ENCODE data around the gene PIK3R2. TPM values are rescaled to one million over a fixed set of nuclear protein-coding genes. Genes with fewer than 3 reads are reported as not detected.

PIK3R2 gene
- total RNA-seq, 2 experiments from 2014 or later = 3.2 to 20.5 TPM

DNA sequence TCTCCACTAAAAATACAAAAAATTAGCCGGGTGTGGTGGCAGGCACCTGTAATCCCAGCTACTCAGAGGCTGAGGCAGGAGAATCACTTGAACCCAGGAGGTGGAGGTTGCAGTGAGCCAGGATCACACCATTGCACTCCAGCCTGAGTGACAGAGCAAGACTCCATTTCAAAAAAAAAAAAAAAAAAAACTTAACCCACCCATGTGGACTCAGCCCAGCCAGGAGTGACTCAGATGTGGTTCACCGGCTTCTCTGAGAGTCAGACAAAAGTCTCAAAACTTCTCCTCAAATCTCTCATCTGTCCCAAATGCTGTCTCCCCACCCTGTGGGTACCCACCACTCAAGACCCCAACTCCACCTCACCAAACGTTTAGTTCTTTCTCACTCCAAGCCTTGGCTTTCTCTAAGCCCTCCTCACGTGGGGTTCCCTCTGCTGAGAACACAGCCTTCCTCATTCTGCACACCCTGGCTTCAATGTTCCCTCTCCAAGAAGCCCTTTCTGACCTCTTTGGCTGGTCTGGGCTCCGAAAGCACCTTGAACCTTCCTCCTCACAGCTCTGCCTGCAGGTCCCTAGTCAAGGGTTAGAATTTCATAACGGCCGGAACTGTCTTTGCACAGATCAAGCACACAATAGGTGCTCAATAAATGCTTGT is 61.9 kb downstream of the PIK3R2 start:
- Histone ChIP-seq H3K27ac (ENCODE audit: low read depth, low read length, poor library complexity, severe bottlenecking) (no peak overlapping the region), H3K9me3 (ENCODE audit: low read length) (no peaks in the 10 kb centered on the region), H3K4me2 (ENCODE audit: low read length) (no peak overlapping the region), H2AFZ (ENCODE audit: low read length) (no peak overlapping the region), H3K9me2 (ENCODE audit: insufficient read depth, low read length) (no peaks in the 10 kb centered on the region), H4K20me1 (ENCODE audit: insufficient read depth, low read length) (no peaks in the 10 kb centered on the region), H3K4me1 (ENCODE audit: insufficient read depth, low read length, poor library complexity, severe bottlenecking) (no peaks in the 10 kb centered on the region), H3K4me3 (ENCODE audit: low read depth, low read length, poor library complexity, severe bottlenecking) (no peak overlapping the region), H3K36me3 (ENCODE audit: insufficient read depth, low read length) (no peaks in the 10 kb centered on the region), H3K79me2 (ENCODE audit: insufficient read depth, low read depth, low read length) (no peaks in the 10 kb centered on the region)
- CTCF ChIA-PET (ENCODE audit: unreplicated experiment) = no interaction called here
- no TSS peak for BruUV-seq (replicated peaks)
- POLR2A ChIA-PET = no interaction called here
- intact Hi-C loops (cut with micrococcal nuclease; ENCODE audit: unreplicated experiment) = no loop called here
- no peak for TF ChIP-seq EZH2phosphoT487 (IDR thresholded peaks at IDR 0.05; ENCODE audit: borderline replicate concordance, low read depth, low read length)
- TF ChIP-seq, protein P1, sequence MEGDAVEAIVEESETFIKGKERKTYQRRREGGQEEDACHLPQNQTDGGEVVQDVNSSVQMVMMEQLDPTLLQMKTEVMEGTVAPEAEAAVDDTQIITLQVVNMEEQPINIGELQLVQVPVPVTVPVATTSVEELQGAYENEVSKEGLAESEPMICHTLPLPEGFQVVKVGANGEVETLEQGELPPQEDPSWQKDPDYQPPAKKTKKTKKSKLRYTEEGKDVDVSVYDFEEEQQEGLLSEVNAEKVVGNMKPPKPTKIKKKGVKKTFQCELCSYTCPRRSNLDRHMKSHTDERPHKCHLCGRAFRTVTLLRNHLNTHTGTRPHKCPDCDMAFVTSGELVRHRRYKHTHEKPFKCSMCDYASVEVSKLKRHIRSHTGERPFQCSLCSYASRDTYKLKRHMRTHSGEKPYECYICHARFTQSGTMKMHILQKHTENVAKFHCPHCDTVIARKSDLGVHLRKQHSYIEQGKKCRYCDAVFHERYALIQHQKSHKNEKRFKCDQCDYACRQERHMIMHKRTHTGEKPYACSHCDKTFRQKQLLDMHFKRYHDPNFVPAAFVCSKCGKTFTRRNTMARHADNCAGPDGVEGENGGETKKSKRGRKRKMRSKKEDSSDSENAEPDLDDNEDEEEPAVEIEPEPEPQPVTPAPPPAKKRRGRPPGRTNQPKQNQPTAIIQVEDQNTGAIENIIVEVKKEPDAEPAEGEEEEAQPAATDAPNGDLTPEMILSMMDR (conservative IDR thresholded peaks at IDR 0.05; ENCODE audit: low read length) = no peak
- DNase-seq (ENCODE audit: low spot score) = no peak

DNA sequence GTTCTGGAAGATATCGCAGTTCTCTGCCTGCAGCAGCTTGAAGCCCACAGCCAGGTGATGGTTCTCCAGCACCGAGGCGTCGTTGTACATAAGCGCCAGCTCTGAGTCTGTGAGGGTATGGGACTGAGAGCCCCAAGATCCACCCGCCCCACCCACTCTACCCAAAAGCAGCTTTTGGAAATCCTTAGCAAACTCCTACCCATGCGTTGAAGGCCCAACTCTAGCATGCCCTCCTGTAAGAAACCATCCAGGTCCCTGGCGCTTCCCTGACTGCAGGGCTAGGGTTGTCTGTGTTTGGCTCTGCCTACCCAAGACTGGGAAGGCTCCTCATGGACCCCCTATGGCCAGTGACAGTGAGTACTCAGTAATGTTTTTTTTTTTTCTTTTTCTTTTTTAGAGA is 63.8 kb downstream of the PIK3R2 start:
- Histone ChIP-seq H3K9me2 (ENCODE audit: insufficient read depth, low read length) (no peaks in the 10 kb centered on the region), H3K79me2 (ENCODE audit: insufficient read depth, low read depth, low read length) (no peaks in the 10 kb centered on the region), H2AFZ (ENCODE audit: low read length) (no peak overlapping the region), H3K4me1 (ENCODE audit: insufficient read depth, low read length, poor library complexity, severe bottlenecking) (no peaks in the 10 kb centered on the region), H3K9me3 (ENCODE audit: low read length) (no peaks in the 10 kb centered on the region), H4K20me1 (ENCODE audit: insufficient read depth, low read length) (no peaks in the 10 kb centered on the region), H3K4me2 (ENCODE audit: low read length) (no peak overlapping the region), H3K36me3 (ENCODE audit: insufficient read depth, low read length) (no peaks in the 10 kb centered on the region), H3K27ac (ENCODE audit: low read depth, low read length, poor library complexity, severe bottlenecking) (no peak overlapping the region), H3K4me3 (ENCODE audit: low read depth, low read length, poor library complexity, severe bottlenecking) (no peak overlapping the region)
- TF ChIP-seq, protein P1 (conservative IDR thresholded peaks at IDR 0.05; ENCODE audit: low read length) = no peak
- ChIA-PET CTCF (ENCODE audit: unreplicated experiment) (no interaction called here), POLR2A (interaction anchor here (0.6 kb wide), 1 partner anchor 28 kb away, joined by 3 read pairs; no protein-coding TSS in a partner anchor)
- DNase-seq (ENCODE audit: low spot score) = no peak
- no TSS peak for BruUV-seq (replicated peaks)
- intact Hi-C loops (cut with micrococcal nuclease; ENCODE audit: unreplicated experiment) = no loop called here

DNA sequence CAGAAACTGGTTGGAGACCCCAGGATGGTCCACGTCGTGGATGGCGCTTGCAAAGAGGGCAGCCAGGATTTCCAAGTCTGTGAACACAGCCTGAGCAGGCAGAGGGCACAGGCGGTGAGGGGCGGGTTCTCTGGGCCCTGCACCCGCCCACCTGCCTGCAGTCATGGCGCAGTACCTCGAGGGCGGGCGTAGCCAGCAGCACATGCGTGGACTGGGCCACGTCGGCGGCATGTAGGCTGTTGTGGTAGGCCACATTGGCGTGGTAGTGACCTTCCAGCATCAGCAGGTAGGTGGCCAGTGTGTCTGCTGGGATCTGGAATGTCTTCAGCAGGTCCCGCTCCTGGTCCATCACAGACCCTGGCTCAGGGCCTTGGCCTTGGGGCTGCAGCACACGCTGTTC is 65.2 kb downstream of the PIK3R2 start:
- no TSS peak for BruUV-seq (replicated peaks)

More for the DNA sequence above, 65.2 kb downstream of the PIK3R2 start:
- no peaks in the 10 kb centered on the region for H3K4me1 ChIP-seq (ENCODE audit: insufficient read depth, low read length, poor library complexity, severe bottlenecking)
- no peak for TF ChIP-seq EZH2phosphoT487 (IDR thresholded peaks at IDR 0.05; ENCODE audit: borderline replicate concordance, low read depth, low read length)
- TF ChIP-seq, protein P1 (conservative IDR thresholded peaks at IDR 0.05; ENCODE audit: low read length) = no peak
- no peak overlapping the region for H3K4me3 ChIP-seq (ENCODE audit: low read depth, low read length, poor library complexity, severe bottlenecking)
- no peaks in the 10 kb centered on the region for H3K9me2 ChIP-seq (ENCODE audit: insufficient read depth, low read length)
- no peak overlapping the region for H3K27ac ChIP-seq (ENCODE audit: low read depth, low read length, poor library complexity, severe bottlenecking)
- intact Hi-C loops (cut with micrococcal nuclease; ENCODE audit: unreplicated experiment) = no loop called here
- H3K79me2 ChIP-seq (ENCODE audit: insufficient read depth, low read depth, low read length) = no peaks in the 10 kb centered on the region
- H4K20me1 ChIP-seq (ENCODE audit: insufficient read depth, low read length) = no peaks in the 10 kb centered on the region
- H3K4me2 ChIP-seq (ENCODE audit: low read length) = no peak overlapping the region
- no peak for DNase-seq (ENCODE audit: low spot score)
- CTCF ChIA-PET (ENCODE audit: unreplicated experiment) = no interaction called here
- POLR2A ChIA-PET = no interaction called here
- H3K9me3 ChIP-seq (ENCODE audit: low read length) = no peaks in the 10 kb centered on the region
- no peak overlapping the region for H2AFZ ChIP-seq (ENCODE audit: low read length)
- H3K36me3 ChIP-seq (ENCODE audit: insufficient read depth, low read length) = no peaks in the 10 kb centered on the region

Data from OCI-LY7 (cell line).